ENCODE results near the gene REL. TPM values are rescaled to one million over a fixed set of nuclear protein-coding genes. Genes with fewer than 3 reads are reported as not detected.

The REL gene
- total and polyA plus RNA-seq, 2 of the 4 experiments (the other 2 are of a cell fraction): 1.3 to 4.3 TPM

- dilution Hi-C loops (cut with HindIII; ENCODE audit: low sequenced_read_pairs, unreplicated experiment): no loop called here
Observed at GRCh38 chr2:60899230-60899891, 18.0 kb downstream of the REL start.

More at GRCh38 chr2:60899230-60899891, 18.0 kb downstream of the REL start:
- Histone ChIP-seq H4K5ac (ENCODE audit: low read depth, low read length) (no peak overlapping the region), H3K4me1 (ENCODE audit: control insufficient read depth, insufficient read depth, low read length) (no peaks in the 10 kb centered on the region), H3K27me3 (ENCODE audit: control insufficient read depth, insufficient read depth, low read length) (no peaks in the 10 kb centered on the region), H2AFZ (replicated peaks; ENCODE audit: low read length, poor library complexity) (no peak overlapping the region), H3K23ac (ENCODE audit: low read depth, low read length) (no peak overlapping the region), H2BK20ac (ENCODE audit: low read depth, low read length) (no peak overlapping the region), H2BK120ac (ENCODE audit: low read depth, low read length) (no peak overlapping the region), H3K27ac (ENCODE audit: insufficient read depth, low read length) (no peak overlapping the region), H3K56ac (ENCODE audit: extremely low read depth, insufficient read depth, low read length) (no peak overlapping the region), H3K18ac (ENCODE audit: low read depth, low read length) (no peak overlapping the region), H3K14ac (replicated peaks; ENCODE audit: low read depth, low read length) (no peak overlapping the region), H3K79me1 (ENCODE audit: low read depth in 1 of 2, low read length in 2 of 2) (no peaks in the 10 kb centered on the region), H2AK5ac (ENCODE audit: low read depth, low read length) (no peak overlapping the region), H3K4me2 (ENCODE audit: low read depth, low read length) (no peak overlapping the region), H2AK9ac (replicated peaks; ENCODE audit: low read depth, low read length, poor library complexity) (no peak overlapping the region), H2BK15ac (ENCODE audit: low read depth, low read length) (no peak overlapping the region), H3K9me3 (ENCODE audit: control insufficient read depth, insufficient read depth, low read length) (no peaks in the 10 kb centered on the region), H4K20me1 (ENCODE audit: insufficient read depth, low read length) (no peaks in the 10 kb centered on the region), H4K91ac (ENCODE audit: insufficient read depth, low read depth, low read length) (no peak overlapping the region), H3K9ac (ENCODE audit: low read depth, low read length) (no peak overlapping the region), H3K4me3 (ENCODE audit: insufficient read depth, low read depth, low read length) (no peak overlapping the region), H3K36me3 (ENCODE audit: control insufficient read depth, insufficient read depth, low read length) (peaks cover 12% of the 10 kb centered on the region), H4K8ac (ENCODE audit: low read depth in 2 of 2, low read length in 2 of 2) (no peak overlapping the region), H3K4ac (ENCODE audit: low read depth, low read length) (no peak overlapping the region), H3K9me1 (ENCODE audit: insufficient read depth, low read length) (no peaks in the 10 kb centered on the region), H2BK5ac (ENCODE audit: low read depth, low read length, poor library complexity, severe bottlenecking) (no peak overlapping the region)
- BruUV-seq (replicated peaks): no TSS peak
- WGBS, 2 experiments (ENCODE audit: extremely low coverage in 2 of 2, insufficient read length in 1 of 2): 100% methylated on average over 2 of the region's 6 CpGs; no CpG with 5 or more reads in 1 of the 2 experiments
- in situ Hi-C loops (cut with MboI; ENCODE audit: low sequenced_read_pairs): no loop called here
- DNase-seq (no peak), ATAC-seq (ENCODE audit: low read depth) (no peak)
- TF ChIP-seq RAD21 (IDR thresholded peaks at IDR 0.05; ENCODE audit: low read length) (no peak), BHLHE40 (IDR thresholded peaks at IDR 0.05; ENCODE audit: low read depth, low read length) (no peak), RFX5 (IDR thresholded peaks at IDR 0.05; ENCODE audit: low read depth, low read length) (no peak), RCOR1 (IDR thresholded peaks at IDR 0.05; ENCODE audit: insufficient replicate concordance, low read length) (no peak), NFE2L2 (IDR thresholded peaks at IDR 0.05; ENCODE audit: low read depth, low read length) (no peak), MXI1 (IDR thresholded peaks at IDR 0.05; ENCODE audit: borderline replicate concordance, low read depth, low read length) (no peak), MAZ (IDR thresholded peaks at IDR 0.05; ENCODE audit: borderline replicate concordance, low read depth, low read length) (no peak), CTCF (conservative IDR thresholded peaks at IDR 0.05; ENCODE audit: low read depth, low read length) (no peak), FOS (IDR thresholded peaks at IDR 0.05; ENCODE audit: low read depth, low read length) (no peak), ELK1 (IDR thresholded peaks at IDR 0.05; ENCODE audit: borderline replicate concordance, low read depth, low read length) (no peak), MAFK (IDR thresholded peaks at IDR 0.05; ENCODE audit: low read depth, low read length) (no peak)
- ChIA-PET POLR2A (ENCODE audit: unreplicated experiment) (no interaction called here), CTCF (no interaction called here)
- intact Hi-C loops (cut with micrococcal nuclease): no loop called here

Measured in IMR-90 (cell line).